ENCODE measurements around the gene CGN. TPM values are rescaled to one million over a fixed set of nuclear protein-coding genes. Genes with fewer than 3 reads are reported as not detected.

CGN gene
- total and polyA plus RNA-seq, 5 donors from 2014 or later, result 0.37 to 1.2 (median 0.37) TPM; not detected in 2

Other genes starting within 250 kb of the CGN start
- gene ZNF687, start 229.1 kb upstream of the CGN start, total RNA-seq, result 31.9 TPM
- 1 to 10 TPM in 3 of 4 donors, under 1 TPM in 1; 0.46 to 1.9 (median 1.4) TPM for gene ZNF687, start 229.1 kb upstream of the CGN start, polyA plus RNA-seq
- 73.5 TPM for gene PI4KB, start 184.0 kb upstream of the CGN start, total RNA-seq
- 10 to 100 TPM; 48.4 to 57.4 (median 53.3) TPM for gene PI4KB, start 184.0 kb upstream of the CGN start, polyA plus RNA-seq
- 105 TPM for gene RFX5, start 164.1 kb upstream of the CGN start, total RNA-seq
- gene RFX5, start 164.1 kb upstream of the CGN start, polyA plus RNA-seq, result 10 to 100 TPM; 28.8 to 35.9 (median 35.2) TPM
- not detected for gene SELENBP1, start 138.7 kb upstream of the CGN start, total RNA-seq
- gene SELENBP1, start 138.7 kb upstream of the CGN start, polyA plus RNA-seq, result not detected
- 344 TPM for gene PSMB4, start 111.8 kb upstream of the CGN start, total RNA-seq
- 10 to 100 TPM; 79.4 to 99.1 (median 91.0) TPM for gene PSMB4, start 111.8 kb upstream of the CGN start, polyA plus RNA-seq
- gene POGZ, start 51.9 kb upstream of the CGN start, total RNA-seq, result 141 TPM
- gene POGZ, start 51.9 kb upstream of the CGN start, polyA plus RNA-seq, result 10 to 100 TPM in 1 of 4 donors, 1 to 10 TPM in 3; 5.2 to 10.0 (median 5.9) TPM
- gene TUFT1, start 28.9 kb downstream of the CGN start, total RNA-seq, result 13.6 TPM
- 10 to 100 TPM; 10.2 to 13.6 (median 12.1) TPM for gene TUFT1, start 28.9 kb downstream of the CGN start, polyA plus RNA-seq
- 25.3 TPM for gene SNX27, start 100.7 kb downstream of the CGN start, total RNA-seq
- gene SNX27, start 100.7 kb downstream of the CGN start, polyA plus RNA-seq, result 10 to 100 TPM; 10.4 to 12.7 (median 11.5) TPM
- not detected for gene CELF3, start 205.4 kb downstream of the CGN start, total RNA-seq
- gene CELF3, start 205.4 kb downstream of the CGN start, polyA plus RNA-seq, result not detected
- not detected for gene RIIAD1, start 210.1 kb downstream of the CGN start, total RNA-seq
- not detected for gene RIIAD1, start 210.1 kb downstream of the CGN start, polyA plus RNA-seq

All from CD4-positive, CD25-positive, alpha-beta regulatory T cell (primary cell).